Measurements from ENCODE around the gene NMNAT1. TPM values are rescaled to one million over a fixed set of nuclear protein-coding genes. Genes with fewer than 3 reads are reported as not detected.
"Not testable (repeated sequence)": the region's sequence is repeated elsewhere in the genome, so short reads cannot be mapped to it uniquely, and the experiment has no call there.

Gene NMNAT1
- total and polyA plus RNA-seq, 2 experiments from 2014 or later = 16.9 to 24.1 TPM

GRCh38 chr1:9912264-9912936, 30.9 kb upstream of the NMNAT1 start:
- peaks cover 19% of the 10 kb centered on the region for H3K4me1 ChIP-seq (ENCODE audit: low read depth)
- no peak for TF ChIP-seq CTCF (IDR thresholded peaks at IDR 0.05; ENCODE audit: low read depth, low read length)
- peak overlapping the region; percentile 53 for H3K27ac ChIP-seq
- H3K9me3 ChIP-seq (ENCODE audit: low read depth) = no peaks in the 10 kb centered on the region
- no peaks in the 10 kb centered on the region for H3K27me3 ChIP-seq
- no peak for DNase-seq (ENCODE audit: low read depth in 1 of 2, low spot score in 1 of 2)
- no peaks in the 10 kb centered on the region for H3K36me3 ChIP-seq
- H3K4me3 ChIP-seq = no peak overlapping the region

GRCh38 chr1:9914610-9914937, 28.7 kb upstream of the NMNAT1 start:
- no peaks in the 10 kb centered on the region for H3K27me3 ChIP-seq
- no peak overlapping the region for H3K4me3 ChIP-seq
- H3K4me1 ChIP-seq (ENCODE audit: low read depth) = peaks cover 14% of the 10 kb centered on the region
- no peaks in the 10 kb centered on the region for H3K36me3 ChIP-seq
- no peak for TF ChIP-seq CTCF (IDR thresholded peaks at IDR 0.05; ENCODE audit: low read depth, low read length)
- peak overlapping the region; percentile 19 for H3K27ac ChIP-seq
- H3K9me3 ChIP-seq (ENCODE audit: low read depth) = no peaks in the 10 kb centered on the region
- DNase-seq (ENCODE audit: low read depth in 1 of 2, low spot score in 1 of 2) = no peak

- H3K36me3 ChIP-seq = no peaks in the 10 kb centered on the region
- peaks cover 21% of the 10 kb centered on the region for H3K4me1 ChIP-seq (ENCODE audit: low read depth)
- no peak overlapping the region for H3K27ac ChIP-seq
- no peaks in the 10 kb centered on the region for H3K27me3 ChIP-seq
- DNase-seq (ENCODE audit: low read depth in 1 of 2, low spot score in 1 of 2) = no peak
- no peak for TF ChIP-seq CTCF (IDR thresholded peaks at IDR 0.05; ENCODE audit: low read depth, low read length)
- no peaks in the 10 kb centered on the region for H3K9me3 ChIP-seq (ENCODE audit: low read depth)
- no peak overlapping the region for H3K4me3 ChIP-seq
These were observed 26.8 kb upstream of the NMNAT1 start for GRCh38 chr1:9916452-9916851.

GRCh38 chr1:9917495-9917894, 25.8 kb upstream of the NMNAT1 start:
- not testable (repeated sequence) for H3K4me3 ChIP-seq; H3K27ac ChIP-seq; H3K9me3 ChIP-seq (ENCODE audit: low read depth); H3K36me3 ChIP-seq; DNase-seq (ENCODE audit: low read depth in 1 of 2, low spot score in 1 of 2); H3K27me3 ChIP-seq
- H3K4me1 ChIP-seq (ENCODE audit: low read depth) = peaks cover 30% of the 10 kb centered on the region

GRCh38 chr1:9917901-9918300, 25.4 kb upstream of the NMNAT1 start:
- Histone ChIP-seq H3K27ac (no peak overlapping the region), H3K9me3 (ENCODE audit: low read depth) (no peaks in the 10 kb centered on the region), H3K36me3 (no peaks in the 10 kb centered on the region), H3K27me3 (no peaks in the 10 kb centered on the region), H3K4me3 (no peak overlapping the region), H3K4me1 (ENCODE audit: low read depth) (peaks cover 34% of the 10 kb centered on the region)
- no peak for DNase-seq (ENCODE audit: low read depth in 1 of 2, low spot score in 1 of 2)
- no peak for TF ChIP-seq CTCF (IDR thresholded peaks at IDR 0.05; ENCODE audit: low read depth, low read length)

GRCh38 chr1:9920606-9921005, 22.7 kb upstream of the NMNAT1 start:
- no peak for TF ChIP-seq CTCF (IDR thresholded peaks at IDR 0.05; ENCODE audit: low read depth, low read length)
- H3K27me3 ChIP-seq = no peaks in the 10 kb centered on the region
- H3K27ac ChIP-seq = peak overlapping the region; percentile 16
- no peaks in the 10 kb centered on the region for H3K9me3 ChIP-seq (ENCODE audit: low read depth)
- H3K4me3 ChIP-seq = no peak overlapping the region
- no peak for DNase-seq (ENCODE audit: low read depth in 1 of 2, low spot score in 1 of 2)
- H3K36me3 ChIP-seq = no peaks in the 10 kb centered on the region
- H3K4me1 ChIP-seq (ENCODE audit: low read depth) = peaks cover 28% of the 10 kb centered on the region

Data from cardiac muscle cell (in vitro differentiated cells and primary cell).